Right lobe of liver (tissue), 6 donors: ENCODE data around the gene IL15RA. TPM values are rescaled to one million over a fixed set of nuclear protein-coding genes. Genes with fewer than 3 reads are reported as not detected.
"Not testable (repeated sequence)": the region's sequence is repeated elsewhere in the genome, so short reads cannot be mapped to it uniquely, and the experiment has no call there.

ENCODE experiments used
- ATAC-seq, 4 donors: fragments of 200-7000 bp; cut with Tn5 transposase; one replicate each; pipeline ENCODE4 v1.9.1; 2020; ENCODE audit warnings: mild to moderate bottlenecking in 4 of 4, moderate library complexity in 4 of 4
- DNase-seq, 3 donors: peaks; one replicate each; pipeline ENCODE4 v3.0.0-alpha.2; 2020
- H3K27ac ChIP-seq, 3 donors: fragments of 200-600 bp; one replicate each; pipeline ENCODE4 v1.8.0; 2022
- H3K27me3 ChIP-seq, 2 donors: fragments of 200-600 bp; one replicate each; pipeline ENCODE4 v1.8.0; 2022
- H3K36me3 ChIP-seq, 4 donors: fragments of 200-600 bp; sonication (generic) in 1 of 4; one replicate each; pipeline versions ENCODE4 v1.5.1 to v1.8.0; 2017 to 2022; ENCODE audit warnings: control low read depth in 1 of 4
- H3K4me1 ChIP-seq, 4 donors: fragments of 200-600 bp; sonication (generic) in 1 of 4; one replicate each; pipeline versions ENCODE4 v1.5.1 to v1.8.0; 2017 to 2022; ENCODE audit warnings: control low read depth in 1 of 4
- H3K4me3 ChIP-seq, 3 donors: fragments of 200-600 bp; one replicate each; pipeline ENCODE4 v1.8.0; 2022
- H3K9me3 ChIP-seq, 4 donors: fragments of 200-600 bp; sonication (generic) in 1 of 4; one replicate each; pipeline versions ENCODE4 v1.5.1 to v1.8.0; 2017 to 2022; ENCODE audit warnings: control low read depth in 1 of 4
- CTCF ChIP-seq, 4 donors: fragments of 200-600 bp in 3 of 4; fragments of 450-650 bp in 1 of 4; IDR thresholded peaks; one replicate each; pipeline versions ENCODE4 v1.5.1 to v1.8.0; 2016 to 2022; ENCODE audit warnings: antibody characterized with exemption in 4 of 4, mild to moderate bottlenecking in 2 of 4
- POLR2A ChIP-seq: fragments of 450-650 bp; IDR thresholded peaks from one replicate; pipeline ENCODE4 v1.6.1; 2017; ENCODE audit warnings: antibody characterized with exemption, mild to moderate bottlenecking
- WGBS: methylation state at CpG from one replicate; pipeline ENCODE4 v1.1.6; 2018; ENCODE audit warnings: low coverage, low lambda C conversion rate; ENCODE audit not compliant: insufficient coverage; ENCODE audit errors: missing lambda C conversion rate; 5-methylcytosine and 5-hydroxymethylcytosine counted together
- intact Hi-C, 2 donors: fragments of 100-400 bp; cut with DNase I; formaldehyde crosslinking; loops; one replicate each; pipeline versions ENCODE4 v1.11.2 to v1.14.1; 2022
- total RNA-seq, 6 experiments: library from RNA; depleted of rRNA in 2 of 6; stranded (reverse); fragments of >200 nt in 2 of 6; fragmentation: NEBNext Ultra II Directional in 3 of 6; extraction: Animal tissue kit (Norgen Biotek cat#: 25700) in 3 of 6; gene quantifications; one replicate each; pipeline versions ENCODE4 v1.1.0 to v1.2.4, GENCODE V29; 2016 to 2023
- donor health status: DM: no; HTN: yes; CAD: no.
- donor health status: DM: no; HTN: no; CAD: no.
- donor health status: DM: no; HTN: no; CAD: no.
- donor health status: DM: no; HTN: yes; CAD: no.
- donor health status: DM: no; HTN: yes; CAD: no.

Gene IL15RA
- total RNA-seq, 6 experiments from 2014 or later, result 6.2 to 42.7 (median 13.3) TPM

DNA sequence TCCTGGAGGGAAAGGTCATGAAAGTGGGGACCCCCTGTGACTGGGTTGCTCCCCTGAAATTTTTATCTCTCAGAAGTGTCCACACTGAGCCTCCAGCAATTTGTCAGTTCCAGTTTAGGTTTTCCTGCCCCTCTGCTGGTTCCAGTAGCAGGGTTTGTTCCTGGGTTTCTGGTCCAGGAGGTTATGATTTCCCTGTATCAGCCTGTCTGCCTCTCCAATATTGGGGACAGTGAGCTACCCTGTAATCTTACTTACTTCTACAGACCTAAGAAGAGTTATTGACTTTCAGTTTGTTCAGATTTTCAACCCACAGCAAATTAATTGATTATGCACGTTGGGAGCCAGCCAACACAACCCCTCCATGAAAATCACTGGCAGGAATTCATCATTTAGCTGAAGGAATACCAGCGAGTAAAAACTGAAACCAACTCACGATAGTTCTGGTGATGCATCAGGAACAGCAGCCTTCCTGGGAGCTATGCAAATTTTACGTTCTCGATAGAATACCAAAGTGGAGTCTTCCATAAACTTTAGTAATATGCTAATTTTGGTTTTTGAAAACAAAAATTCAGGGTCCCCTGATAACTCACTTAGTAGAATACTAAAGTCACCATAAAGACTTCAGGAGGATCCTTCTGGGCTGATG lies 31.3 kb upstream of the IL15RA start:
- 39% methylated on average over 5 of the region's 5 CpGs for WGBS
- no peaks in the 10 kb centered on the region for H3K27me3 ChIP-seq
- H3K9me3 ChIP-seq, result no peaks in the 10 kb centered on the region
- intact Hi-C loops, result loop anchor here in 1 of 2 donors (10.0 kb wide), 1 partner anchor 76 kb away; the partner anchor contains the start of gene RBM17
- peak in 1 of 4 donors; percentile 53 for ATAC-seq
- no peak for DNase-seq
- H3K36me3 ChIP-seq, result no peaks in the 10 kb centered on the region
- no peak overlapping the region for H3K4me3 ChIP-seq
- peak overlapping the region in 1 of 3 donors; percentile 36 for H3K27ac ChIP-seq
- TF ChIP-seq POLR2A, result no peak
- no peak for TF ChIP-seq CTCF (IDR thresholded peaks at IDR 0.05)
- H3K4me1 ChIP-seq, result no peaks in the 10 kb centered on the region

DNA sequence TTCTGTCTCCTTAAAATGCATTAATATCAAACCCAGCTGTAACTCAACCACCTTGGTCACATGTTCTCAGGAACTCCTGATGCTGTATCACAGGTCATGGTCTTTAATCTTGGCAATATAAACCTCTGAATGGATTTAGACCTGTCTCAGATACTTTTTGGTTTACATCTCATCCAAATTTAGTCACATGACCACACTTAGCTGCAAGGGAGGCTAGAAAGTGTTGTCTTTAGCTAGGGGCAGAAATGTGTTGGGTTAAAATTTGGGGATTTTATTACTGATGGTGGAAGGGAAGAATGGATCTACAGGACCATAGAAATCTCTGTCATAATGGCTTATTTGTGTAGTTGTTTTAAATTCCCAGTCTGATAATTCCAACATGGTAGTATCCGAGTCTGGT lies 29.6 kb upstream of the IL15RA start:
- H3K4me1 ChIP-seq, result no peaks in the 10 kb centered on the region
- intact Hi-C loops, result loop anchor here in 1 of 2 donors (10.0 kb wide), 1 partner anchor 78 kb away; the partner anchor contains the start of gene RBM17
- TF ChIP-seq POLR2A (no peak), CTCF (IDR thresholded peaks at IDR 0.05) (no peak)
- H3K27me3 ChIP-seq, result no peaks in the 10 kb centered on the region
- WGBS, result 100% methylated on average over 1 of the region's 1 CpG
- ATAC-seq, result no peak
- no peaks in the 10 kb centered on the region for H3K36me3 ChIP-seq
- no peaks in the 10 kb centered on the region for H3K9me3 ChIP-seq
- H3K27ac ChIP-seq, result no peak overlapping the region
- H3K4me3 ChIP-seq, result no peak overlapping the region
- DNase-seq, result no peak

DNA sequence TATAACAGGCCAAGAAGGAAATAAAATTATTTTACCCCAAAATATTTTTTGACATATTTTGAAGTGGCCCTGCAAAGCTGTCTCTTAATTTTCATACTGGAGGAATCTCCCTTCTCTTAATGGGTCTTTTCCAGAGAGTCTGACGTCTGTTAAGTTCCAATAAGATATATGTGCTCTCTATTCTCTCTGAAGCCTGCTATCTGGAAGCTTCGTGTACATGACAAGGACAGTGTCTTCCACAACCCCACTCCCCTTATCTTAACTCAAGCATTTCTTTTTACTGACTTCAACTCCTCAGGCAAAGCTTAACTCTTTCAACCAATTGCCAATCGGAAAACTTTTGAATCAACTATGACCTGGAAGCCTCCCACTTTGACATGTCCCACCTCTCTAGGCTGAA lies 29.2 kb upstream of the IL15RA start:
- no peak overlapping the region for H3K27ac ChIP-seq
- intact Hi-C loops, result loop anchor here in 1 of 2 donors (10.0 kb wide), 1 partner anchor 78 kb away; the partner anchor contains the start of gene RBM17
- no peaks in the 10 kb centered on the region for H3K27me3 ChIP-seq
- DNase-seq (no peak), ATAC-seq (no peak)
- H3K36me3 ChIP-seq, result no peaks in the 10 kb centered on the region
- no peaks in the 10 kb centered on the region for H3K9me3 ChIP-seq
- no peak overlapping the region for H3K4me3 ChIP-seq
- no peaks in the 10 kb centered on the region for H3K4me1 ChIP-seq
- TF ChIP-seq CTCF (IDR thresholded peaks at IDR 0.05) (no peak), POLR2A (no peak)
- 67% methylated on average over 3 of the region's 3 CpGs for WGBS

DNA sequence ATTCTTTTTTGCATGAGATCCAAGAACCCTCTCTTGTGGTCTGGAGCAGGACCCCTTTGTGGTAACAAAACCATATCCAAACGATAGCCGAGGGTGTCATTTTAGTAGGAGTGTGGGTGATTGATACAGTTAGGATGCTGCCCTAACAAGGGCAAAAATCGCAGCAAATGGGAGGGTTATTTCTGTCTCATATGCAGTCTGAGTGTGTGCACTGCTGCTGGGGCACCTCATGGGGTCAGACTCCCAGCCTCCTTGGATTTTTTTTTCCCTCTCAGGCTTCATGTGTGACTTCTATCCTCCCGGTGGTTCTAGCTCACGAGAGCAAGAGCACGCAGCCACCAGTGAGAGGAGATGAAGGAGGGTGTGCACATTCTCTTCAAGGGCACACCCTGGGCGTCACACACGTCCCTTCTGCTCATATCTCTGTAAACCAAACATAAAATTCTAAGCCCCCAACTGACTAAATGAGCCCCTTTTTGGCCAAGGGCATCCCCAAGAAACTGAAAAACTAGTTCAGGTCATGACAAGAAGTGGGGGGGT lies 28.6 kb upstream of the IL15RA start:
- peak in 1 of 3 donors; percentile 17 for DNase-seq
- ATAC-seq, result no peak
- TF ChIP-seq CTCF (IDR thresholded peaks at IDR 0.05), result no peak
- TF ChIP-seq POLR2A, result no peak
- Histone ChIP-seq H3K4me1 (no peaks in the 10 kb centered on the region), H3K9me3 (no peaks in the 10 kb centered on the region), H3K27ac (no peak overlapping the region), H3K4me3 (no peak overlapping the region), H3K36me3 (no peaks in the 10 kb centered on the region), H3K27me3 (no peaks in the 10 kb centered on the region)
- WGBS, result 65% methylated on average over 6 of the region's 8 CpGs
- intact Hi-C loops, result loop anchor here in 1 of 2 donors (10.0 kb wide), 1 partner anchor 79 kb away; the partner anchor contains the start of gene RBM17

DNA sequence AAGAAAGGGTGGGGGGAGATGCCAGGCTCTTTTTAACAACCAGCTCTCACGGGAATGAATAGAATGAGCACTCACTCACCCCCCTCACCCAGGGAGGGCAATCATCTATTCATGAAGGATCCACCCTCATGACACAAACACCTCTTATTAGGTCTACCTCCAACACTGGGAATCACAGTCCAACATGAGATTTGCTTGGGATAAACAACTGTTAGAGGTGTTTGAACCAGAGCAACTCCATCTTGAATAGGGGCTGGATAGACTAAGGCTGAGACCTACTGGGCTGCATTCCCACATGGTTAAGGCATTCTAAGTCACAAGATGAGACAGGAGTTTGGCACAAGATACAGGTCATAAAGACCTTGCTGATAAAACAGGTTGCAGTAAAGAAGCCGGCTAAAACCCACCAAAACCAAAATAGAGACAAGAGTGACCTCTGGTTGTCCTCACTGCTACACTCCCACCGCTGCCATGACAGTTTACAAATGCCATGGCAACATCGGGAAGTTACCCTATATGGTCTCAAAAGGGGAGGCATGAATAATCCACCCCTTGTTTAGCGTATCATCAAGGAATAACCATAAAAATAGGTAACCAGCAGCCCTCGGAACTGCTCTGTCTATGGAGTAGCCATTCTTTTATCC lies 27.9 kb upstream of the IL15RA start:
- not testable (repeated sequence) for ATAC-seq, H3K36me3 ChIP-seq, H3K27me3 ChIP-seq, DNase-seq, H3K9me3 ChIP-seq, H3K4me3 ChIP-seq, H3K4me1 ChIP-seq, H3K27ac ChIP-seq
- intact Hi-C loops, result loop anchor here in 1 of 2 donors (10.0 kb wide), 1 partner anchor 80 kb away; the partner anchor contains the start of gene RBM17
- 73% methylated on average over 4 of the region's 6 CpGs for WGBS
